ENCODE measurements around the gene PER3. TPM values are rescaled to one million over a fixed set of nuclear protein-coding genes. Genes with fewer than 3 reads are reported as not detected.

Gene PER3
- total and polyA plus RNA-seq, 2 of the 13 experiments (the other 11 are each of a cell fraction or from before 2014, with no cell fraction given): 3.0 to 6.0 TPM

- DNase-seq (ENCODE audit: low spot score) (no peak), ATAC-seq (no peak), FAIRE-seq (no peak)
- Histone ChIP-seq H3K9me3 (ENCODE audit: low read length) (peaks cover 15% of the 10 kb centered on the region), H3K36me3 (replicated peaks in 1 of 2; ENCODE audit: control insufficient read depth in 1 of 2, insufficient read depth in 2 of 2, low read length in 2 of 2) (peaks cover 3 to 18% of the 10 kb centered on the region in 2 experiments; a peak in 4 of 5 replicates), H3K27me3 (ENCODE audit: control insufficient read depth in 1 of 2, insufficient read depth in 2 of 2, low read length in 2 of 2) (no peaks in the 10 kb centered on the region), H3K4me2 (ENCODE audit: low read depth, low read length) (no peak overlapping the region), H3K27ac (ENCODE audit: extremely low read length, insufficient read depth, low read length) (no peak overlapping the region), H3K9ac (ENCODE audit: insufficient read depth, low read depth, low read length) (no peak overlapping the region), H2AFZ (ENCODE audit: low read length) (no peak overlapping the region), H4K20me1 (ENCODE audit: insufficient read depth, low read length) (no peaks in the 10 kb centered on the region), H3K4me3 (replicated peaks in 1 of 3; ENCODE audit: insufficient read depth in 1 of 3, low read depth in 2 of 3, low read length in 3 of 3) (no peak overlapping the region), H3K4me1 (ENCODE audit: insufficient read depth, low read length) (no peaks in the 10 kb centered on the region), H3K79me2 (ENCODE audit: insufficient read depth, low read length) (no peaks in the 10 kb centered on the region)
- intact Hi-C loops (cut with micrococcal nuclease; ENCODE audit: unreplicated experiment): no loop called here
- no peak for TF ChIP-seq DR1 (CRISPR knock-in tag; IDR thresholded peaks at IDR 0.05)
- TF ChIP-seq KLF16 (CRISPR knock-in tag; IDR thresholded peaks at IDR 0.05): no peak
- ChIA-PET POLR2A (no interaction called here), CTCF (ENCODE audit: low intra/inter-chr PET ratio, low total read pairs) (no interaction called here)
- no TSS peak for BruUV-seq (replicated peaks)
- in situ Hi-C loops (cut with HindIII; ENCODE audit: extremely low pct_ligation_motif_present, low pct_unique_long_range_greater_than_20kb): no loop called here
- 98% methylated on average over 7 of the region's 7 CpGs for WGBS (ENCODE audit: low lambda C conversion rate)
These were observed 26.3 kb downstream of the PER3 start for GRCh38 chr1:7810395-7810794.

GRCh38 chr1:7811476-7811875 lies 27.4 kb downstream of the PER3 start:
- POLR2A ChIA-PET: no interaction called here

More at GRCh38 chr1:7811476-7811875, 27.4 kb downstream of the PER3 start:
- DNase-seq (ENCODE audit: low spot score) (no peak), FAIRE-seq (no peak), ATAC-seq (no peak)
- Histone ChIP-seq H3K9ac (ENCODE audit: insufficient read depth, low read depth, low read length) (no peak overlapping the region), H3K79me2 (ENCODE audit: insufficient read depth, low read length) (no peaks in the 10 kb centered on the region), H3K9me3 (ENCODE audit: low read length) (peaks cover 15% of the 10 kb centered on the region), H4K20me1 (ENCODE audit: insufficient read depth, low read length) (no peaks in the 10 kb centered on the region), H3K4me2 (ENCODE audit: low read depth, low read length) (no peak overlapping the region), H3K4me1 (ENCODE audit: insufficient read depth, low read length) (no peaks in the 10 kb centered on the region), H3K36me3 (replicated peaks in 1 of 2; ENCODE audit: control insufficient read depth in 1 of 2, insufficient read depth in 2 of 2, low read length in 2 of 2) (peaks cover 2 to 16% of the 10 kb centered on the region in 2 experiments; a peak in 3 of 5 replicates), H3K4me3 (replicated peaks in 1 of 3; ENCODE audit: insufficient read depth in 1 of 3, low read depth in 2 of 3, low read length in 3 of 3) (no peak overlapping the region), H3K27ac (ENCODE audit: extremely low read length, insufficient read depth, low read length) (no peak overlapping the region), H3K27me3 (ENCODE audit: control insufficient read depth in 1 of 2, insufficient read depth in 2 of 2, low read length in 2 of 2) (no peaks in the 10 kb centered on the region), H2AFZ (ENCODE audit: low read length) (no peak overlapping the region)
- in situ Hi-C loops (cut with HindIII; ENCODE audit: extremely low pct_ligation_motif_present, low pct_unique_long_range_greater_than_20kb): no loop called here
- TF ChIP-seq ZFP62 (CRISPR knock-in tag; IDR thresholded peaks at IDR 0.05): no peak
- TF ChIP-seq MTA1 (CRISPR knock-in tag; IDR thresholded peaks at IDR 0.05; ENCODE audit: borderline replicate concordance): no peak
- TF ChIP-seq RFX3 (CRISPR knock-in tag; IDR thresholded peaks at IDR 0.05): no peak
- no peak for TF ChIP-seq NFKB2 (CRISPR knock-in tag; IDR thresholded peaks at IDR 0.05; ENCODE audit: borderline replicate concordance)
- TF ChIP-seq SSRP1 (CRISPR knock-in tag; IDR thresholded peaks at IDR 0.05): no peak
- no peak for TF ChIP-seq WIZ (CRISPR knock-in tag; IDR thresholded peaks at IDR 0.05)
- no peak for TF ChIP-seq PHF20 (CRISPR knock-in tag; IDR thresholded peaks at IDR 0.05)
- no peak for TF ChIP-seq ZNF264 (CRISPR knock-in tag; IDR thresholded peaks at IDR 0.05)
- no peak for TF ChIP-seq ZNF329 (CRISPR knock-in tag; IDR thresholded peaks at IDR 0.05; ENCODE audit: low read depth)
- no peak for TF ChIP-seq ZC3H4 (CRISPR knock-in tag; IDR thresholded peaks at IDR 0.05; ENCODE audit: borderline replicate concordance)
- no peak for TF ChIP-seq TGIF2 (CRISPR knock-in tag; IDR thresholded peaks at IDR 0.05)
- TF ChIP-seq KMT2A (CRISPR knock-in tag; IDR thresholded peaks at IDR 0.05): no peak
- no peak for TF ChIP-seq ZFP91 (CRISPR knock-in tag; IDR thresholded peaks at IDR 0.05; ENCODE audit: borderline replicate concordance)
- no peak for TF ChIP-seq NR0B2 (CRISPR knock-in tag; IDR thresholded peaks at IDR 0.05)
- TF ChIP-seq ZNF784 (CRISPR knock-in tag; IDR thresholded peaks at IDR 0.05; ENCODE audit: borderline replicate concordance): no peak
- TF ChIP-seq PHF21A (CRISPR knock-in tag; IDR thresholded peaks at IDR 0.05): no peak
- CTCF ChIA-PET (ENCODE audit: low intra/inter-chr PET ratio, low total read pairs): no interaction called here
- intact Hi-C loops (cut with micrococcal nuclease; ENCODE audit: unreplicated experiment): no loop called here
- WGBS (ENCODE audit: low lambda C conversion rate): 95% methylated on average over 6 of the region's 6 CpGs
- BruUV-seq (replicated peaks): no TSS peak
